Activated CD8-positive, alpha-beta T cell treated with anti-CD3 and anti-CD28 coated beads for 36 hours (primary cell): ENCODE results near the gene PRDM11. TPM values are rescaled to one million over a fixed set of nuclear protein-coding genes. Genes with fewer than 3 reads are reported as not detected.

Source experiments
- ATAC-seq: fragments of 200-7000 bp; cut with Tn5 transposase; one replicate; pipeline ENCODE4 v1.10.0; 2021; ENCODE audit warnings: mild to moderate bottlenecking, moderate library complexity
- CTCF ChIA-PET: fragments of 350-600 bp; sonication (Branson Sonifier 250); formaldehyde crosslinking; loops from one replicate; lab custom pipeline; 2021; ENCODE audit warnings: antibody characterized with exemption; lab: Charles Lee
- POLR2A ChIA-PET: fragments of 350-600 bp; sonication (Branson Sonifier 250); formaldehyde crosslinking; loops from one replicate; lab custom pipeline; 2021; ENCODE audit warnings: antibody characterized with exemption; lab: Charles Lee
- DNase-seq: peaks from one replicate; pipeline ENCODE4 v3.0.0-alpha.2; 2020
- H3K27ac Mint-ChIP-seq: one replicate; pipeline ENCODE4 v1.8.0; 2021; ENCODE audit warnings: mild to moderate bottlenecking, mixed read lengths
- H3K27me3 Mint-ChIP-seq: one replicate; pipeline ENCODE4 v1.8.0; 2021; ENCODE audit warnings: mixed read lengths
- H3K36me3 Mint-ChIP-seq: one replicate; pipeline ENCODE4 v1.8.0; 2021; ENCODE audit warnings: low read depth, mixed read lengths
- H3K4me1 Mint-ChIP-seq: one replicate; pipeline ENCODE4 v1.8.0; 2021; ENCODE audit warnings: low read depth, mixed read lengths
- H3K4me3 Mint-ChIP-seq: one replicate; pipeline ENCODE4 v1.8.0; 2021; ENCODE audit warnings: mild to moderate bottlenecking, moderate library complexity, mixed read lengths
- H3K9me3 Mint-ChIP-seq: one replicate; pipeline ENCODE4 v1.8.0; 2021; ENCODE audit warnings: mixed read lengths
- CTCF ChIP-seq: fragments of 200-600 bp; IDR thresholded peaks from one replicate; pipeline ENCODE4 v1.8.0; 2022; ENCODE audit warnings: antibody characterized with exemption, mild to moderate bottlenecking
- intact Hi-C: fragments of 100-400 bp; cut with micrococcal nuclease; formaldehyde crosslinking; loops from one replicate; pipeline ENCODE4 v1.10.0; 2022
- total RNA-seq, 2 experiments: library from RNA; stranded (reverse); gene quantifications; one replicate each; pipeline ENCODE4 v1.2.3, GENCODE V29; 2021

The PRDM11 gene
- total RNA-seq, 2 experiments from 2014 or later, result 2.6 to 3.5 TPM

DNA sequence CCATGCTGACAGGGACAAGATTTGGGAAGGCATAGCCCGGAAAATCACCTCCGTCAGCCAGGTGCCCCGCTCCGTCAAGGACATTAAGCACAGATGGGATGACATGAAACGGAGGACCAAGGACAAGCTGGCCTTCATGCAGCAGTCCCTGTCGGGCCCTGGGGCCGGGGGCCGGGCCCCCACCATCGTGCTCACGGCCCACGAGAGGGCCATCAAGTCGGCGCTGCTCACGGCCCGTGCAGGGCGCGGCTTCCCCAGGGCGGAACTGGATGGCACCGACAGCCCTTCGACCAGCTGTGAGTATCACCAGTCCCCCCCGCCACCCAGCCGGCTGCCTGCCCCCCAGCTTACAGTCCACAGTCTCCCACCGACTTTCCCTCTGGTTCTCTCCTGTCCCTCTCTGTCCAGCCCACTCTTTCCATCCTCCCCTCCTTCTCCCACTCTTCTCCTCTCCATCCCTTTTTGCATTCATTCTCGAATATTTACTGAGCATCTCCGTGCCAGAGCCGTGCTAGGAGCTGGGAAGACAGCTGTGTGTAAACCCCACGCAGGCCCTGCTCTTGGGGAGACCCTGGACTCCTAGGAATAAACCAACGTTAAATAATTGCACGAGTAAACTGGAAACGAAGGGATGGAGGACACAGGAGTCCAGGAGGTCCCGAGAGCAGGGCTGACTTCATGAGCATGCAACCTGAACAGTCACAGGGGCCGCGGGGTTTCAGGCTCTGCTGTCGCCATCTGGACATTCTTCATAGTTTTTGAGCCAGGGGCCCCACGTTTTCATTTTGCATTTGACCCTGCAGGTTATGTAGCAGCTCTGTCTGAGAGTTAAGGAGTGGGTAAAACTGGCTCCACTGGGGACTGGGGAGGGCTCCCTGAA is 62.8 kb downstream of the PRDM11 start:
- Mint-ChIP-seq H3K27me3 (no peaks in the 10 kb centered on the region), H3K9me3 (no peaks in the 10 kb centered on the region), H3K4me1 (no peaks in the 10 kb centered on the region)

GRCh38 chr11:45209891-45210699 is 63.7 kb downstream of the PRDM11 start:
- ChIA-PET POLR2A (no interaction called here), CTCF (no interaction called here)
- no peak for ATAC-seq
- H3K4me3 Mint-ChIP-seq, result no peak overlapping the region
- H3K4me1 Mint-ChIP-seq, result peaks cover under 1% of the 10 kb centered on the region
- H3K27ac Mint-ChIP-seq, result no peak overlapping the region
- intact Hi-C loops, result no loop called here
- H3K27me3 Mint-ChIP-seq, result no peaks in the 10 kb centered on the region
- TF ChIP-seq CTCF, result no peak
- no peak for DNase-seq
- no peaks in the 10 kb centered on the region for H3K9me3 Mint-ChIP-seq
- no peaks in the 10 kb centered on the region for H3K36me3 Mint-ChIP-seq

More for the DNA sequence above, 62.8 kb downstream of the PRDM11 start:
- no peak for DNase-seq
- Mint-ChIP-seq H3K4me3 (no peak overlapping the region), H3K36me3 (no peaks in the 10 kb centered on the region), H3K27ac (no peak overlapping the region)
- CTCF ChIA-PET, result interaction anchor here (1.7 kb wide), 1 partner anchor 99 kb away, joined by 6 read pairs; no protein-coding TSS in a partner anchor
- POLR2A ChIA-PET, result interaction anchor here (1.0 kb wide), 1 partner anchor 99 kb away, joined by 3 read pairs; no protein-coding TSS in a partner anchor
- no peak for ATAC-seq
- no peak for TF ChIP-seq CTCF
- intact Hi-C loops, result no loop called here

- TF ChIP-seq CTCF, result no peak
- intact Hi-C loops, result no loop called here
- no peak for ATAC-seq
- peaks cover 3% of the 10 kb centered on the region for H3K4me1 Mint-ChIP-seq
- no peak overlapping the region for H3K4me3 Mint-ChIP-seq
- DNase-seq, result no peak
- no peaks in the 10 kb centered on the region for H3K36me3 Mint-ChIP-seq
- no peaks in the 10 kb centered on the region for H3K9me3 Mint-ChIP-seq
- H3K27ac Mint-ChIP-seq, result no peak overlapping the region
- CTCF ChIA-PET, result no interaction called here
- POLR2A ChIA-PET, result no interaction called here
- H3K27me3 Mint-ChIP-seq, result no peaks in the 10 kb centered on the region
Observed at GRCh38 chr11:45210846-45211245, 64.4 kb downstream of the PRDM11 start.

DNA sequence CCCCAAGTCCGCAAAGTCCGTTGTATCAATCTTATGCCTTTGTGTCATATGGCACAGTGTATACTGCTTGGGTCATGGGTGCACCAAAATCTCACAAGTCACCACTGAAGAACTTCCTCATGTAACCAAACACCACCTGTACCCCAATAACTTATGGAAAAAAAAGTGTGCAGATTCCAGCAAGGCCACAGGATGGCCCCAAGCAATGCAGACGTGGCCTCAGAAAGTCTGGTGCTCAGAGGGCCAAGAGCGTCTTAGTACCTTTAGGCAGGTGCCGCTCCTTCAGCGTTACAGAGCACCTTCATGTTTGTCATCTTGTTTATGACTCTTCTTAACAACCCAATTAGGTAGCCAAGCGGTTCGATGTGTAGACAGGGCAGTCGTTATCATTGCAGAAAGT is 65.3 kb downstream of the PRDM11 start:
- no peaks in the 10 kb centered on the region for H3K9me3 Mint-ChIP-seq
- ChIA-PET CTCF (no interaction called here), POLR2A (no interaction called here)
- no peak overlapping the region for H3K27ac Mint-ChIP-seq
- intact Hi-C loops, result no loop called here
- no peaks in the 10 kb centered on the region for H3K36me3 Mint-ChIP-seq
- H3K27me3 Mint-ChIP-seq, result no peaks in the 10 kb centered on the region
- TF ChIP-seq CTCF, result no peak
- DNase-seq, result no peak
- H3K4me1 Mint-ChIP-seq, result peaks cover 3% of the 10 kb centered on the region
- no peak overlapping the region for H3K4me3 Mint-ChIP-seq
- ATAC-seq, result no peak
